GM21576 (cell line): Measurements from ENCODE around the gene TRMT61A.

Experiments used
- ATAC-seq: cut with Tn5 transposase; IDR thresholded peaks from one replicate; pipeline ENCODE4 v1.9.1; 2021; ENCODE audit warnings: mild to moderate bottlenecking, moderate library complexity; ENCODE audit not compliant: unreplicated experiment

TRMT61A gene

DNA sequence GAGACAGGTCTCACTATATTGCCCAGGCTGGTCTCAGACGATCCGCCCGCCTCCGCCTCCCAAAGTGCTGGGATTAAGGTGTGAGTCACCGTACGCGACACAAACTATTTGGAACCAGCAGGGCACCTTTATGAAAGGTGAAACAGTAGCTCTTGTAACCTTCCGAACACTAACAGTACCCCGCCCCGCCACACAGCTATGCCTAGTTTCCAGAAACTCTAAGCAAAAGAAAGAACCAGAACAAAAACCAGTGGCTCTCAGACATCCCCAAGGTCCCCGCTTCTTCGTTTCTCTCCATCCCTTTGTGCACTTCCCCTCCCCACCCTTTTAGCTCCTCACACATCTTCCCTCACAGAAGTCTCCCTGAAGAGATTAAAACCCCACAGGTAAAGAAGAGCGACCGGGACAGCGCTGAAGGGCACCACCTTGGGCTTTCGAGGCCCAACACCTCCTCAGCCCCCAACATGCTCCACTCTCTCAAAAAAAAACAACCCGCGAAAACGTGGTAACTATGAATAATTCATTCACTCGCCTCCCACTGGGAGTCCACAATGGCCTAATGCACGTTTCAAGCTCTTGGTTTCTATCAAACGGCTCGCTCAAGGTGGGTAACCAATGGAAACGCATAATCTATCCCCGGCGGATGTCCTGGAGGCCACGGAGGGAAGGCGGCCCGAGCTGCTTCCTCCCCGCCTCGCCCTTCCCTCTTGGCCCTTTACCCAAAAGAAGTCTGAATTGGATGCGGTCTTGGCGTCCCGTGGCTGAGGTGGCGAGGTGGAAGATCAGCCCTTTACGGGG is 32.6 kb downstream of the TRMT61A start:
- ATAC-seq: peak; percentile 11

DNA sequence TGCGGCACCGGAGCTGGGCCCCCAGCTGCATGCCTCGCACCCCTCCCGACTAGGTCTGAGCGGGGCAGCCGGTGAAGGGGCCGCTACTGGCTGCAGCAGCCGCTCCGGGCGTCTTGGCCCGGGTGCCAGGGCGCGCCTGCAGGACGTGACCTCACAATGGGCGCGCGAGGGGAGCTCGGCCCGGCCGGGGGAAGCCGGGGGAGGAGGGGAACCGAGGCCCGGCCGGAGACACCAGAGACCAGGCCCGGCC is 33.1 kb downstream of the TRMT61A start:
- ATAC-seq: peak; percentile 39

DNA sequence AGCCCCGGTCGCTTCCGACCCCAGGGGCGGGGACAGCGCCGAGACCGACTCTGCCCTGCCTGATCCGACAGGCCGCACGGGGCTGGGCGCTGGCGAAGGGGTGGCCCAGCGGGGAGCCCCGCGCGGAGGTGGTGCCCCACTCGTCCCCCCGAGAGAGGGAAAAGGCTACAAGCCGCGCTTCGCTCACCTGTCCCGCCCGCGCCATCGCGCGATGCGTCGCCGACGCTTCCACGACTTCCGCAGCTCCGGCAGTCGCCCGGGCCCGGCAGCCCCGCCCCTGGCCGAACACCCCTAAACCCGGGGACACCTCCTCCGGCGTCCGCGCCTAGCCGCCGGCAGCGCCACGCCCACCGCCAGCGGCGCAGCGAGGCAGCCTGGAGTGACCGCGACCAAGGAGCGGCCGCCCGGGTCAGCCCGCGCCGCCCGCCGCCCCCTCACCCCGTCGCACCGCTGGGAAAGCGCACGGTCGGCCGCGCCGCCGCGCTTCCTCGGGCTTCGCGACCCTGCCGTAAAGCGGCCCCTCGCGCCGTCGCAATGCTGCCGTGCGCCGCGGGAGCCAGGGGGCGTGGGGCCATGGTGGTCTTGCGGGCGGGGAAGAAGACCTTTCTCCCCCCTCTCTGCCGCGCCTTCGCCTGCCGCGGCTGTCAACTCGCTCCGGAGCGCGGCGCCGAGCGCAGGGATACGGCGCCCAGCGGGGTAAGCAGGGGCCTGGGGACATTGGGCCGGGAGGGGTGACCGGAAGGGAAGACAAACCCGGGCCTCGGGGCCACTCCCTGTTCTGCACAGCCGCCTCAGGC is 33.6 kb downstream of the TRMT61A start, which contains the start of the genes BAG5 and COA8:
BAG5 (minus strand) TSS at position 229 of the 797 bp plus-strand sequence. CDS start 1,493 bp downstream, outside the sequence.
COA8 (plus strand) TSS at position 532 of the 797 bp plus-strand sequence; CDS start at position 574, 42 bp downstream.
- ATAC-seq: peak; percentile 77

DNA sequence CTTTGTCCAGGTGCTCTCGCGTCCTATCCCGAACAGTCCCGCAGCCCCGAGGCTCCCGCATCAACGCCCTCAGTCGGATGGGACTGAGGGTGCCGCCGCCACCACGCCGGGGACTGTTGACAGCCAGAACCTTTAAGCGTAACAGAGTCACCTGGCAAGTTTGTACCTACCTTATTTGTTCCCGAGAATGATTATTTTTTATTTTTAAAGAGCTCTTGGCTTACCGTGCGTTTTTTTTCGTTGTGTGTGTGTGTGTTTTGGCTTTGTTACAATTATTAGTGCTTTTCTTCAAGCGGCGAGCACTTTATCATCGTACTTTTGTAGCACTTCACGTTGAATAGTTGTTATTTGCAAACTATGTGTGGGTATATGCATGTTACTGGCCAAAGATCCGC is 34.2 kb downstream of the TRMT61A start:
- ATAC-seq: no peak

DNA sequence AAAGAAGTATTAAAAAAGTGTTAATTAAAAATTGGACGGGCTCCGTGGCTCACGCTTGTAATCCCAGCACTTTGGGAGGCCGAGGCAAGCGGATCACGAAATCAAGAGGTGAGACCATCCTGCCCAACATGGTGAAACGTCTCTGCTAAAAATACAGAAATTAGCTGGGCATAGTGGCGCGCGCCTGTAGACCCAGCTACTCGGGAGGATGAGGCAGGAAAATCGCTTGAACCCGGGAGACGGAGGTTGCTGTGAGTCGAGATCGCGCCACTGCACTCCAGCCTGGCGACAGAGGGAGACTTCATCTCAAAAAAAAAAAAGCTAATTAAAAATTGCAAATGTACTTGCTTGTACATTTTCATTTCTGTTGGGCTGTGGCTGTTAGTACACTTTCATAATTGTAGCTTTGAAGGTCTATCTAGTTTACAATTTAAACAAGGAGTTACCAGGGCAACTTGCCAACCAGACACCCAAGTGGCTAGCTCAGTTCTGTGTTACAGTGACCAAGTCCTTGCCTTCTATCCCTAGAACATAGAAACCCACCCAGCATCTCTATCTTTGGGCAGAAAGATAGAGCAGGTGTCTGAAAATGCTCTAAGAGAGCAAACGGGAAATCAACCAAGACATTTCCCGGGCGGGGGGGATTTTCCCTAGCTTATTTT is 35.0 kb downstream of the TRMT61A start:
- no peak for ATAC-seq

DNA sequence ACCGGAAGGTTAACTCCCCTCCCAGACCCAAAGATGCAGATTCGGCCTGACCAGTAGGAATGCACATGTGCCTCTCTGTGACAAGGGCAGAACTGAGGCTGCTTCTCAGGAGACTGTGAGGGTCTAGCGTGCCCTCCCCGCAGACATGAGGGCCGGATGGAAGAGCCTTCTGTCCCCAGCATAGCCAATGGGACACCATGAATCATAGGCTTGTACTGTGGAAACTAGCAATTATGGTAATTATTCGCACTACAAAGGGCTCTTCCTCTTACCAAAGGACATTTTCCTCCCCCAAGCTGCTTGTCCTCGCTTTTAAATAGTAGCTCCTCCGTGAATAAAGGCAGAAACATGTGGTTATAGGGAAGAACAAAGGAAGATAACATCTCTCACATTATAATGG is 40.0 kb downstream of the TRMT61A start:
- ATAC-seq: no peak

DNA sequence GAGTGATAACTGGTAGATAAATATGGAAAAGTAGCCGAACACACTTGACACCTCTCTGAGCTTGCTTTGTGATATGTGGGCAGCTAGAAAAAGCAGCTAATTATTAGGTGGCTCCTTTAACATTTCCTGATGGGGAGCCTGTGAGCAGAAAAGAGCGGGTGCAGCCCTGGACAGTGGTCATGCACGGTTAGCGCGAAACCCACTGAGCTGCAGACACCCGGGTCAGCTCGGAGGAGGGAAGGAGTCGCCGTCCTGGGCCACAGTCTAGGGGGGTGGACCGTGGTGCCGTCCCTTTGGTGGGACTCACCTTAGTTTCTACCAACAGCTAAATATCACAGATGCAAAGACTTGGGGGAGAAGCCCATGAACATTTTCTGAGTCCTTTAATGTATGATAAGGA is 40.4 kb downstream of the TRMT61A start:
- ATAC-seq: no peak

DNA sequence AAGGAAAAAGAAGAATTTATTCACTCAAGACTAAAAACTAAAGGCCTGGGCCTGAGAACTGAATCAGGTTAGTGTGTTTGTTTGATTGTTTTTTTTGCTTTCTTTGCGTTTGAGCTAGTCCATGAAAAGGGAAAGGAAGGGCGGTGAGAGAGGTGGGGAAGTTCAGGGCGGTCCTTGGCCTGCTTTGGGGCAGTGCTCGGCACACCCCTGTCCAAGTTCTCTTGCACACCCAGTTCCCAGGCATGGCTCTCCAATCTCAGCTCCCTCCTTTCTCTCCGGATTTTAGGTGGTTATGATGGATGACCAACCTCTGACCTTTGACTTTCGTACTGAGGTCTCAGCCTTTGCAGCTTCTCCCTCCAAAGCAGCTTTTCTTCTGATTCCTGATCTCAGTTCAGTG is 45.1 kb downstream of the TRMT61A start:
- no peak for ATAC-seq

DNA sequence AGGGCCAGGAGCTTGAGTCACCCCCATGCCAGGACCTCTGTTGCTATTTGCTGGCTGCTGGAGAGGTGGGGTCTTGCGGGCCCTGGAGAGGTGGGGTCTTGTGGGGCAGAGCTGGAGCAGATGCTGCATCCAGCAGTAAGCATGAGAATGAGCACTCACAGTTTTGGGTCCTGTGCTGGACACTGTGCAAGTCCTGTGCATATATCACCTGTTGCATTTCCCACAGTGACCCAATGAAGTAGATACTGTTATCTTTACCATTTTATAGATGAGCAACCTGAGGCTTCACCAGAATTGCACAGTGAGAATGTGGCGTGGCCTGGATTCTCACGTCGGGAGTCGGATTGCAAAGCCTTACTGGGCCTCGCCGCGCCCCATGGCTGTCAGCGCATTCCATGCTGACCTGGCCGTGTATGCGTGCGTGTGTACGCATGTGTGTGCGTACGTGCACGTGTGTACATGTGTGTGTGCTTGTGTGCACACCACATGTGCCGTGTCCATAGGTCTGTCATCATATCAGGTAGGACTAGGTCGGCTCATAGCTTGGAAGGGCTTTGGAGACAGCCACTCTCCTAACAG is 45.8 kb downstream of the TRMT61A start:
- ATAC-seq: no peak

DNA sequence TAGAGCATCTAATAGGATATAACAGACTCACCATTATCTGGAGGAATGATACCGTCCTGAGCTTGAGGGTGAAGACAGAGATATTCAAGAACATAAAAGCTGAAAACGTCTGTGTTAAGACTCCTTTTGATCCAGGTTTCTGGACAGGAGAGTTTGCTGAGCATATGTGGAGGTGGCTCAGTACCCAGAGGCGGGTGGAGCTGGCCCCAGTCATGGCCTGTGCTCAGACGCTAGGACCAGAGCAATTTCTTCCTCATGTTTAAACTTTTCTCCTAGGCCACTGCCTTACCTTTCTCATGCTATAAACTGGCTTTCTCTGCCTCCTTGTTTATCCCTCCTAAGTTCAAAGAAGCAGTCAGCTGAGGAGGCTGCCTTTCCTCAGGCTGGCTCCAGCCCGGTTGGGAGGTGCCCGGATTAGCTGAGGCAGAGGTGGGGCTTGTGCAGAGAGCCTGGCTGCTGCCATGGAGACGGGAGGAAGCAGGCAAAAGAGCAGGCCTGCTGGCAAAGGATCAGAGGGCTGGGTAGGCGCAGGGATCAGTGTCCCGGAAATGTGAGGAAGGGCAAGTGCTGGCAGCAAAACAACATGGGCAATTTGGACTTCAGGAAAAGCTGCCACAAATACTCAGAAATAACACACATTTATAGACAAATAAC is 47.5 kb downstream of the TRMT61A start:
- ATAC-seq: no peak

DNA sequence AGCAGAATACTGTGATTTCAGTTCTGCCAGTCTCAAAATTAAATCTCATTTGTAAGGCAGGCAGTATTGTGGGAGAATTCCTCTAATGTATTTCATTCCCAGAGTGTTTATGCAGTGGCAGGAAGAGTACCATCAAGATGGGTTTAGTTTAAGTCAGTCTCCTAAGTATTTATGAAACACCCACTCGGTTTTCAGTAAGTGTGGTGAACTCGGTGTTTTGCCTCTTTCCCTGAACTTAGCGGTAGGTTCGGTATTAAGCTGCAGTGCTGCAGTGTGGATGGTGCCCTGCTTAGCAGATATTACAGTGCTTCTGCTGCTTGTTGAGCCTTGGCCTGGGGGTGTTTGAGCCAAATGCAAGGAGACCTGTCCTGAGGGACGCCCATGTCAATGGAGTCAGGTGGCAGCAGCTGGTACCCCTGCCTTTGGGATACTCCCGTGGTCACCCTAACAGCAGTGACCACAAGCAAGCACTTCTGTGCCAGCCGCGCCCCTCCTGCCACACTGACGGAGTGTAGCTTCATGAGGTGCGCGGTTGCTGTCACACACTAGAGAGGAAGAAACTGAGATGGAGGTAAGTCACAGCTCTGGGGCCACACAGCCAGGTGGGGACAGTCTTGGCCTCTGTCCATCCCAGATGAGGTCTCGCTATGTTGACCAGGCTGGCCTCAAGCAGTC is 49.5 kb downstream of the TRMT61A start:
- ATAC-seq: no peak

DNA sequence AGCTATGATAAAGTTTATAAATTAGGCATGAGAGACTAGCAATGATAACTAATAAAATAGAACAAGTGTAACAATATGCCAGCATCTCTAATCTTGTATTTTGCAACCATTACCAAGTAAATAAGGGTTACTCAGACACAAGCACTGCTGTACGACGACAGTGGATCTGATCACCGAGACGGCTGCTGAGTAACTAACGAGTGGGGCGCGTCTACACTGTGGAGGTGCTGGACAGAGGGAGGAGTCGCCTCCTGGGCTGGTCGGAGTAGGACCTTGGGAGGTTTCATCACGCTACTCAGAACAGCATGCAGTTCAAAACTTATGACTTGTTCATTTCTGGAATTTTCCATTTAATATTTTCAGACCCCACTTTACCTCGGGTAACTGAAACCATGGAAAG is 52.2 kb downstream of the TRMT61A start:
- no peak for ATAC-seq

DNA sequence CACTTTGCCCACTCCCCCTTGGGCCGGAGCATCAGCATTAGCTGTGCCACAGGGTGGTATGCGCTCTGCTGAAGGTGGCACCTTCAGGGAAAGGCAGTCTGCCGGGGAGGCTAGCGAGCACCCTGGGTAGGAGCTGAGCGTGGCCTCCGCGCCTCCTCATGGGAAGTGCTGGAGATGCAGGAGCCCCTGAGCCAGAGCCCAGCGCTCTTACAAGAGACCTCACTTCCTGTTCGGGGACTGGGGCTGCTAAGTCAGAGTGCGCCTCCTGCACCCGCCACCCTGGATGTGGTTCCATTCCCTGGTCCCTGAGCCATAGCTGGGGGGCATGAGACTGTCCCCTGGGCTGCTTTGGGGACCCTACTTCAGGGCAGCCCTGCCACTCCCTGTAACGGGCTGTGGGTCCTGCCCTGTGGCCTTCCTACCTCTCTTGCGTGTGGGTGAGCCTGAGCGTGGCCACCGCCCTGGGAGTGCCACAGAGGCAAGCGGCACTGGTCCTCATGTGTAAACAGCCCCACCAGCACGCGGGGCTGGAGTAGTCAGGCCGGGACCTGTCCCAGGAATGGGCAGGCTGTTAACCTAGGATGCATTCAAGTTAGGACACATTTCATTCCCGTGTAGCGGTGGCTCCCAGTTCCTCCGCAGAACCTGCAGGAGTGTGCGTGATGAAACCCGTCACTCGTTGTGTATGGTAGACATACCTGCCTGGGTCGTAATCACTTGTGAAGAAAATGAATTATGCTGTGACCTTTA is 53.1 kb downstream of the TRMT61A start:
- no peak for ATAC-seq

DNA sequence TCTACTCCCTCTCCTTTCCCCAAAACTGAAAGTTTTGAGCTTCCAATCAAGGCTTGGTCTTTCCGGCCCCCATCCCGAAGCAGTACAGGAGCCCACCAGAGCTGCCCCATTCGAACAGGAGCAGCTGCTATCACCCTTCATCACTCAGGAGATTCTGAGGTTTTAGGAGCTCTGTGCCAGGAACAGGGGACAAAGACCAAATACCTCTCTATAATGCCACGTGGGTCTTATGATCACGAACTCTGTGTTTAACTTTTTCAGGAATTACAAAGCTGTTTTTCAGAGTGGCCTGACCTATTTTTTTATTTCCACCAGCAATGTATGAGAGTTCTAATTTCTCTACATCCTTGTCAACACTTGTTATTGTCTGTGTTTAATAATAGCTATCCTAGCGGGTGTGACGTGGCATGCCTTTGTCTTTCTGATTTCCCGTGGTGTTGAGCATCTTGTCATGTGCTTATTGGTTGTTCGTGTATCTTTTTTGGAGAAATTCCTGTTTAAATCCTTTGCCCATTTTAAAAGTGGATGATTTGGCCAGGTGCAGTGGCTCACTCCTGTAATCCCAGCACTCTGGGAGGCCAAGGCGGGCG is 55.4 kb downstream of the TRMT61A start:
- no peak for ATAC-seq
